Measurements from ENCODE around the gene ABHD15. TPM values are rescaled to one million over a fixed set of nuclear protein-coding genes. Genes with fewer than 3 reads are reported as not detected.

ABHD15 gene
- total and polyA plus RNA-seq, 9 of the 15 experiments (the other 6 are each of a cell fraction or from before 2014, with no cell fraction given) = 0.85 to 4.2 (median 2.1) TPM

- TF ChIP-seq GTF3C2 (IDR thresholded peaks at IDR 0.05; ENCODE audit: borderline replicate concordance, extremely low read depth, insufficient read length) = no peak
- no peak for TF ChIP-seq EWSR1 (IDR thresholded peaks at IDR 0.05; ENCODE audit: borderline replicate concordance, low read depth, partially characterized antibody)
- no peak for TF ChIP-seq FOXP4 (CRISPR knock-in tag; IDR thresholded peaks at IDR 0.05; ENCODE audit: borderline replicate concordance)
- no peak for TF ChIP-seq ZNF311 (CRISPR knock-in tag; IDR thresholded peaks at IDR 0.05)
- no peak for TF ChIP-seq THRA (IDR thresholded peaks at IDR 0.05)
- 0 out of 2 replicates have a peak, but pooled peaks have one; percentile 54 for TF ChIP-seq SMAD3 (CRISPR knock-in tag; conservative IDR thresholded peaks at IDR 0.05)
- no peak for TF ChIP-seq FOXM1 (IDR thresholded peaks at IDR 0.05; ENCODE audit: low read depth)
- no peak for TF ChIP-seq FOXM1 (CRISPR knock-in tag; IDR thresholded peaks at IDR 0.05; ENCODE audit: low read depth)
- TF ChIP-seq FUS (optimal IDR thresholded peaks at IDR 0.05; ENCODE audit: low read depth, low read length) = no peak
- no peak for TF ChIP-seq ZBTB43 (CRISPR knock-in tag; IDR thresholded peaks at IDR 0.05)
- TF ChIP-seq POLR2AphosphoS2 (IDR thresholded peaks at IDR 0.05; ENCODE audit: low read length) = no peak
- TF ChIP-seq U2AF2 (optimal IDR thresholded peaks at IDR 0.05; ENCODE audit: low read depth, low read length) = no peak
- no peak for TF ChIP-seq ZBTB34 (CRISPR knock-in tag; IDR thresholded peaks at IDR 0.05)
- TF ChIP-seq IFI16 (CRISPR knock-in tag; IDR thresholded peaks at IDR 0.05) = no peak
- TF ChIP-seq ZNF75A (CRISPR knock-in tag; IDR thresholded peaks at IDR 0.05) = no peak
- 0 out of 2 replicates have a peak, but pooled peaks have one; percentile 34 for TF ChIP-seq CBFB (CRISPR knock-in tag; IDR thresholded peaks at IDR 0.05)
- no peak for TF ChIP-seq NCOA6 (IDR thresholded peaks at IDR 0.05)
- no peak for TF ChIP-seq FOXA3 (CRISPR knock-in tag; conservative IDR thresholded peaks at IDR 0.05 in 1 of 2, IDR thresholded peaks at IDR 0.05 in 1 of 2)
Observed at GRCh38 chr17:29591737-29592608, 25.1 kb upstream of the ABHD15 start (continued).
